HG02840 (cell line): ENCODE results near the gene GLI3.

Experiments
- ATAC-seq: cut with Tn5 transposase; IDR thresholded peaks from one replicate; pipeline ENCODE4 v1.9.1; 2021; ENCODE audit warnings: mild to moderate bottlenecking, moderate library complexity, moderate number of reproducible peaks; ENCODE audit not compliant: unreplicated experiment, low FRiP score

The GLI3 gene

DNA sequence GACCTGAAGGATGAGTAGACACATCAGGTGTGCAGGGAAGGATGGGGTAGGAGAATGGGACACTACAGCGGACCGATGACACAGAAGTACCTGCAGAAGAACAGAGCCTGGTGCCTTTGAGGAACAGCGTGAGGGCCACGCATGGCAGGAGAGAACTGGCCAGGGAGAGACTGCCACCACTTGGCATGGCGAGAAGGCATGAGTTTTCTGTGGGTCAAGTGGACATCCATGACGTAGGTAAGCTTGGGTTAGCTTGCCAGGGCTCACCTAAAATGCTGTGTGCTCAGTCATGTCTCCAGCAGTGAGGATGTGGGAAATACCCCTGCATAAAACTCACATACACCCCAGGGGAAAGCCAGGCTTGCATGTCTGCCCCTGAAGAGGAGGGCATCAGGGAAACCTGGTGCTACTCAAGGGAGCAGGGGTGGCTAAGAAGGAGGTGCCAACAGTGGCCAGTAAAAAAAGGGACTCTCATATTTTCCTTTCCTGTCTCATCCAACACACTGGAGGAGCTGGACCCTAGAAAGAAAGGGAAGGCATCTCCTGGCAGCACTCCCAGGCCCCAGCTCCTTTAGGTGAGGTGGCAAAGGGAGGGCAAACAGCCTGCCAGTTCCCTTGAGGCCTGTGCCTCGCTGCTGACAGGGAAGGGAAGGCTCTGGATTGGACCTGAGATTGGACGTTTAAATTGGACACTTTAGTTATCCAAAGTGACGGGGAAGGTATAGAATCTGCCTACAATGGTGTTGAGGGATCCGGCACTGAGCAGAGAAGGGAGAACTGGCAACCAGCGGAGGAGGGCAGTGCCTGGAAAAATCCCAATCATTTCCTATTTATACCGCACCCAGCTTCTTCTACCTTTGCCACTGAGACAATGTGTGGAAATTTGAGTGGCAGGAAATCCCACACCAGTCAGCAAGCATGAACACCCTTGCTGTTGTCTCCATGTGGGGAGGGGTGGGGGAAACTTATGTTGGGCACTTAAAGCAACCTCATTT, 255.7 kb downstream of the GLI3 start:
- ATAC-seq: no peak

DNA sequence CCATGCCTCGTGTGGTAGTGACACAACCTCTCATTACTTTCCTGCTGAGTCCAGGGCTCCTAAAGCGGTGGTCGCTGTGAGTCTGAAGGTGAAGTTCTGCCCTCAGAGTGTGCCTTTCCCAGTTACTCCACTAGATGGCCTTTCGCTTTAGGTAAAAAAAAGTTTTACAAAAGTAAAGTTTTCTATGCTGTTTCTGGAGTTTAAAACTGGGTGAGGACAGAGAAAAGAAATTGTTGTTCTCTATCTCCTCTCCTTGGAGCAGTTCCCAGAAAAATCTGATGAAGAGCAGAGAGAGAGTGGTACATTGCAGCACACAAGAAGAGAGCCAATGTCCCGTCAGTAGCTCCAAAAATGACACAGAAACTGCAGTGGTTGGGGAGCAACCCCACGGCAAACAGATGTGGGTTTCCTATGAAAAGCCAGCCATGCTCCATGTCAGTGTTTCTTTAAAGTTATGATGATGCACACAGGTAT, 257.1 kb downstream of the GLI3 start:
- ATAC-seq: no peak

DNA sequence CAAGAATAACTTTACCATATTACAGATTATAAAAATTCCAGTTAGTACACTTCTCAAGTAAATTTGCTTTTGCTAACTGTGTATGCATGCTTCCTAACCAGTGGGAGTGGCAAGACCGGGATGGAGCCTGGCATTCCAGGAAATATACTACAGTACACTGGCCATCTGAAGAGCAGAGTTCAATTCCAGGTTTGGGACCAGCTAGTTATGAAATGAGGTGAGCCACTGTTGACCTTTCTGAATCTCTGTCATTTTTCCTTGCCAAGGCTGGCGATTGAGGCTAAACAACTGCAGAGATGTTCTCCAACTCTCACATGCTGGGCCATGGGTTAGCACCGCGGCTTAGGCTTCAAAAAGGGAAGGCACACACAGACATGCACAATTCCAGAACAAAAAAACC, 258.2 kb downstream of the GLI3 start:
- ATAC-seq: no peak

DNA sequence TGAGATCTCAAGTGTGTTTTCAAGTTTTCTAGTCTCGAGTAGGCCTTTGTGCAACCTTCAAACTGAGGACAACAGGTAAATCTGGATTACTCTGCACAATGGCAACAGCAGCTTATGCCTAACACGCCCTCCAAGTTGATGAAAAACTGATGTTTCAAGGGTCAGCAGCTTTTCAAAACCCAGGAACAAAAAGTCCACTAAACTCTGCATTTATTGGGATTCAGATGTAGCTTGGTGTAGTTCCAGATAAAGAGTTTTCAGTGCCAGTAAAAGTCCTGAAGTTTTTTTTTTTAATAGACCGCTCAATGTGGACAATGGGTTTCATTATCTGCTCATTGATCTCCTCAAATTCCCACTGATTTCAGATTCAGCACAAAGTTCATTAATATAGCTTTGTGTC, 259.3 kb downstream of the GLI3 start:
- ATAC-seq: no peak

DNA sequence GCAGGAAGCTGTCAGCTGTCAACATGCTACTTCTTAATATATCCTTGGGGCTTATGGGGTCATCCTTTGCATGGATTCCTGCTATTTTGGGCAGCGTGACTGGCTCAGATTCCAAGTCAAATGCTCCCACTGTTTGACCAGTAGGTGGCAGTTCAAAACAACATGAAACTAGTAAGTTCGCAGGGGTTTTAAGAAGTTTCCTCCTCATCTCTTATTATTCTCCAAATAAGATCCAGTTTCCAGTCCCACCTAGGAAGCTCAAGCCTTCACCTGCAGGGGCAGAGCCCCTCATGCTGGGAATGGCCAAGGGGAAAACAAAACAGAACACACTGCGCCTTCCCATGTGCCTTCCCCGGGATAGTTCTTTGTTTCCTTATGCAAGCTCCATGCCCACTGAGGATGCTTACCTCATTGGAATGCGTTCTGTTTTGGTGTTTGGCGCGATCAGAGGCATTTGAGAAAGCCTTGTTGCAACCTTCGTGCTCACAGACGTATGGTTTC, 259.8 kb downstream of the GLI3 start:
- ATAC-seq: no peak

DNA sequence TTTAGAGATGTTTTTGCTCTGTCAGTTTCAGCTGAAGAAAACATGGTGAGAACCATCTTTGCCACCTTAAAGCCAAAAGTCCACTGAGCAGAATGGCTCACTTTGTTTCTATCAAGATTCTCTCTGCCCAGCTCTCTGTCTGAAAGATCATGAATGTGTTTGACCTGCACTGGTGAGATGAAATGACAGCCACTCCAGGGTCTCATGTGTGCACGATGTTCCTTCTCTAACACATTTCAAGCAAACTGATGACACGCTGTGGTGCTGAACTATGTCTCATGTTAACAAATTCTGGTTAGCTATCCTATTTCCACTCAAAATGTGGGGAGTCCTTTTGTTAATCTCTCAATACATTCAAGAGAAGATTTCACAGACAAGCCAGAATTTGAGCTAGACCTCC, 260.6 kb downstream of the GLI3 start:
- no peak for ATAC-seq

DNA sequence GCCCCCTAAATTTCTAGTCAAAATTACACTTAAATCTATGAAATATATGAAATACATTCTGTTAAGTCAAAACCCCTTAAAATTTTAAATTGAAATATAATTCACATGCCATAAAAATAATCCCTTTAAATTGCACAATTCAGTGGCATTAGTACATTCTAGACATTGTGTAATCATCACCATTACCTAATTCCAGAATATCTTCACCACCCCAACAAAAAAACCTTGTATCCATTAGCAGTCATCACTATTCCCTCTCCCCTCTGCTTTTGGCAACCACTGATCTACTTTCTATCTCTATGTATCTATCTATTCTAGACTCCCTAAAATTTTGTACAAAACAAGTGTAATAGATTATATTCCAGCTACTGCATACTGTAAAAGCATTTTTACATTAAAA, 261.2 kb downstream of the GLI3 start:
- no peak for ATAC-seq

GRCh38 chr7:41974870-41975557, 262.0 kb downstream of the GLI3 start:
- ATAC-seq: no peak

- no peak for ATAC-seq
Measured at GRCh38 chr7:41973202-41973730, 263.7 kb downstream of the GLI3 start.

DNA sequence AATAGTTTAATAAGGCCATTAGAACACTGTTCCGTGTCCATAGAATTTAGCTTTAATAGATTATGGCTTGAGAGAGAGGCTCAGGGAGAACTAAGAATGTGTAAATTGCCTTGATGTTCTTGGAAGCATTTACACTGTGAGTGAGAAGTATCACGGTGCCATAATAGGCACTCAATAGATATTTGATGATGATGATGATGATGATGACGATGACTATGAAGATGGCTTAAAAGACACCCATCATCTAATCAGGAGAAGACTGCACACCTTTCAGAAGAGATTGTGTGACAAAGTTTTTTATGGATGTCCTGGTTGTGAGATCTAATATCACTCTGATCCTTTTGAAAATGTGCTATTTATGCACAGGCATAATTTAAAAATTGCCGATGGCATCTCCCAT, 264.2 kb downstream of the GLI3 start:
- ATAC-seq: no peak

DNA sequence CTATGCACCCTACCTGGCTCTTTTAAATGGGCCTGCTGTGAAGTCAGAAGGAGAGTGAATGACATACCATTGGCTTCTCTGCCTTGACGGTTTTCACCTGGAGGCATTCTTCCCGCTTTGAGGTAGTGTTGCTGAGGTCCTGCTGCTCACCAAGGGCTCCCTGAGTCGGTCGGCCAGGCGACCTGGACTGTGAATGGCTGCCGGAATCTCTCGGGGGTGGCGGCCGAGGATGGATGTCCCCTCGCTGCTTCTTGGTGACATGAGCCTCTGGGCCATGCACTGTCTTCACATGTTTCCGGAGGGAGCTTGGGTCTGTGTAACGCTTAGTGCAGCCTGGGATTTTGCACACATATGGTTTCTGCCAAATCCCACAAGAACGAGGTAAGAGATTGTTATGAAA, 264.7 kb downstream of the GLI3 start:
- no peak for ATAC-seq

DNA sequence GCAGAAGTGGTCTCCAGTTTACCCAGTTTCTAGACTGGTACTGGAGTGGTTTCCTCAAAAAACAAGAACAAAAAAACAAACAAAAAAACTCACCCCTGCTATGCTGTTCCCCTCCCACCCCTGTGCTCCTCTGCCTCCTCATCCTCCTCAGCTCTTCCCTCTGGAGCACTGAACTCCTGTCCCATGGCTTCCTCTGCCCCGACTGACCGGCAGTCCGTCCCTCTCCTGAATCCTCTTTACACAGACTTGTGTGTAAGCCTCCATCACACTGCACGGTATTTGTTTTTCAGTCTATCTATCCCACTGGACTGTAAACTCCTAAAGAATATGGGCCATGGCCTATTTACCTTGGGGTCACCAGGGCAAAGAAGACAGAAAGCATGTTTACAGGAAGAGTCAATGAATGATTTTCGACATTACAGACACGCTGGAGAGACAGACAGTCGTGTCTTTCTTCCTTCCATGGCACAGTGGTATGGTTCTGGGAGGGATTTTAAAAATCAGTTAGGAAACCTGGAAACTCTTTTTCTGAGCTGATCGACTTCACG, 265.3 kb downstream of the GLI3 start:
- ATAC-seq: no peak

DNA sequence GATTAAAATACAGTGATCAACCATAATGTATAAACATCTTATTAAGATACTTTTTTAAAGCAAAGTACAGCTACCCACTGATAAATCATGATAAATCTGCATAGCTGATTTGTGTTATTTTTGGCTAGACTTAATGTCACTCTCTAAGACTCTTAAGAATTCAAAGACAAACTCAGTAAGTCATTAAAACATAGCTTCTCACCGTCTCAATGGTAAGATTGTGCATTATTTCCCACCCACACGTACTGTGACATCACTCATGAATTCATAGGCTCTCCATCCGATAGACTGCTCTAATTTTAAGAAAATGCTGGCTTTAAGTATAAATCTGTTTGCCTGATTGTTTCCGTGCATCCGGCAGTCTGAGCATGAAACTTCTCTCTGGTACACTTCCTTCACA, 266.1 kb downstream of the GLI3 start:
- ATAC-seq: no peak

DNA sequence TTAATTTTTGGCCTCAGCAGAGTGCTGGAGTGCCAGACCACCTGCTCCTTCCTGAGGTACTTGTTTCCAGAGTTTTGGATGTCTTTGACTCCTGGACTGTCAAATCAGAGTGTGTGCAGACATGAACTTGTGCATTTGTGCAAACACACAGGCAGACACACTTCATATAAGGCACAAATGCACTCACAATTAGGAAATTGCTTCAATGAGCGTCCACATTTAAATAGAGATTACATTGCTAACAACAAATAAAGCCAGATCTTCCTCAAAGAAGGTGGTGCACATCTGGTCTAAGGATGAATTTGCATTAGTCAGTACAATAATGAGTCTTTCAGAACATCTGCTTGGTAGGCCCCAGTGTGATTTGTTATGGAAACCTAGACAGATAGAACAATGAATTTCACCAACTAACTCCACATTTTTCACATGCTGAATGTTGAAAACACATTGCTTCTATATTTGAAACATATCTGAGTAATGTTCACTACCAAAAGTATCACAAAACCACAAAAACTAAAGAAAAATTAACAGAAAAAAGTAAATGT, 267.4 kb downstream of the GLI3 start:
- ATAC-seq: no peak

DNA sequence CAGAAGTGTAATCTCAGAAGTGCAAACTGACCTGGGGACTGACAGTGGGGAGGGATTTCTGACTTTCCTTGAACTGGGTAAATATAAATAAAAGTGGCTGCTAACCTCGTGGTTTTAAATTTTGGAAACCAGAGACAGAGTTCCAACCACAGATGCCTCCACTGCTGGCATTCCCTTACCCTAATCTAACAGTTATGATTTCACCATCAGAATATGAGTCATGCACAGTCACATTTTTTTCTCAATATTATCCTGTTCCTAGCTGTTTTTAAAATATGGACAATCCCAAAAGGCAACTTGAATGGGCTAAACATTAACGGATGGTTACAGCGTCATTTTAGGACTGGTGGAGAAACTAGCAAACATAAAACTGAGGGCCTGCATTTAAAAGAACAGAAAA, 269.9 kb downstream of the GLI3 start:
- no peak for ATAC-seq

GRCh38 chr7:41965951-41966505, 271.0 kb downstream of the GLI3 start:
- ATAC-seq: no peak

DNA sequence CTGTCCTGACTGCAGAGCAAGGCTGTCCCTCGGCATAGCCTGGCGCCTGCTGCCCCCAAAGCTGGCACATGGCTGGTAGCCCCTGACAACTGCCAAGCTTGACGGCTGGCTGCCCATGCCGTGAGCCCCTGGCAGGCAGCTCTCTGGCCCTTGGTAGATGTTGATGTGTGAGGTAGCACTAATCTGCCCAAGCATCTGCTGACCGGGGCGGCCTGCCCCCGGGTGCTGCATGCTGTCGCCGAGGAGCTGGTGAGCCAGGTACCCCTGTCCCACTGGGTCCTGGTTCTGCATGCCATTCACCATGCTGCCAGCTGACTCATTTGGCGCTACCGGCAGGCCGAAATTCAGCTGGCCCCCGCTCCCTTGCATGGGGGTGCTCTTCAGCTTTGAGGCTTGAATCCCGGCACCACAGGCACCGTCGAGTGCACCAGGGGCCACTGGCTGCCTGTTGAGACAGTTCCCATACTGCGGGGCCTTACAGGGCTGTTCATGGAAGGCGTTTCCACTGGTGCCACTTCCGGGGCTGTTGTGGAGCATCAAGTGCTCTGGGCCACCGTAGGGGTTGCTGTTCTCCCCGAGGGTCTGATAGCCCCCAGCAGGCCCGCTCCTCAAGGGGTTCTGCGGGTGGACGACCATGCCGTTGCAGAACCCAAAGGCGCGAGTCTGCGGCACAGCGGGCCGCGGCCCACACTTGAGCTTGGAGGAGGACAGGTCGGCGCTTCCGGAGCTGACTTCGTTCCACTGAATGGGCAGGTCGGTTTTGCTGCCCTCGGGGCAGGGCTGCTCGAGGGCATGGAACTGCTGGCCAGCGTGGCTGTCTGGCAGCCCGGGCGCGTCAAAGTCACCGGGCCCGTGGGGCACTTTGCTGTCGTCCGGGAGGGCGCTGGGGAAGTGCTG, 271.9 kb downstream of the GLI3 start:
- no peak for ATAC-seq

DNA sequence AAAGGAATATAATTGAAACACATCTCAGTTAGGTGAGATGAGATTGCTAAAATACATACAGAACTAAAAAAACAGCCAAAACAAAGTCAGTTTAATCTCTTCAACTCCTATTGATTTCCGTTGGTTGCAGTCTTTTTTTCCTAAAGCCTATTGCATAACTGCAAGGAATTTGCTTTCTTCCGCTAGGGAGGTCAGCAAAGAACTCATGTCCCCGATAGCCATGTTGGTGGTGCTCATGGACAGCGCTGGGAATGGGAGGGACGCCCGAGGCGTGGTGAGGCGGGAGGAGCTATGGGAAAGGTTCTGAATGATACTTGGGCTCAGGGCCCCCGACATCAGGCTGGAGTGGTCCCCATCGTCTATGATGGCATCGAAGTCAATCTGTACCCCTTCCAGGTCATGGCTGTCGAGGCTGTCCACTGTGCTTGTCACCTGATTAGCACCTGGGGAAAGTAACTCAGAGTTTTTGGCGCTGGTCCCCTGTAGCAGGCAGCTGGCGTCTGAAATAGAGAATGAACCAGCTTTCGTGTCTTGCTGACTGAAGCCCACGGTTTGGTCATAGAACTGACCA, 272.7 kb downstream of the GLI3 start:
- no peak for ATAC-seq

GRCh38 chr7:41956705-41957104, 280.3 kb downstream of the GLI3 start:
- ATAC-seq: no peak
